ENCODE results near the gene PGAM1.

Gene PGAM1

GRCh38 chr10:97393034-97393573, 32.9 kb upstream of the PGAM1 start:
- H3K27ac ChIP-seq = no peak overlapping the region
- DNase-seq = no peak
- no peak for TF ChIP-seq CTCF (IDR thresholded peaks at IDR 0.05; ENCODE audit: low read depth, low read length)
- H3K27me3 ChIP-seq (ENCODE audit: insufficient read depth, low read depth, severe bottlenecking) = no peaks in the 10 kb centered on the region
- no peak overlapping the region for H3K4me3 ChIP-seq (ENCODE audit: low read depth, low read length)
- H3K9me3 ChIP-seq (ENCODE audit: severe bottlenecking) = no peaks in the 10 kb centered on the region
- H3K36me3 ChIP-seq = peaks cover 60% of the 10 kb centered on the region

GRCh38 chr10:97396056-97396455, 29.9 kb upstream of the PGAM1 start:
- H3K27me3 ChIP-seq (ENCODE audit: insufficient read depth, low read depth, severe bottlenecking) = no peaks in the 10 kb centered on the region
- no peak overlapping the region for H3K27ac ChIP-seq
- H3K9me3 ChIP-seq (ENCODE audit: severe bottlenecking) = no peaks in the 10 kb centered on the region
- no peak for TF ChIP-seq CTCF (IDR thresholded peaks at IDR 0.05; ENCODE audit: low read depth, low read length)
- H3K36me3 ChIP-seq = peaks cover 43% of the 10 kb centered on the region
- no peak for DNase-seq
- no peak overlapping the region for H3K4me3 ChIP-seq (ENCODE audit: low read depth, low read length)

- no peak for DNase-seq
- no peaks in the 10 kb centered on the region for H3K9me3 ChIP-seq (ENCODE audit: severe bottlenecking)
- peak overlapping the region; percentile 28 for H3K27ac ChIP-seq
- no peaks in the 10 kb centered on the region for H3K27me3 ChIP-seq (ENCODE audit: insufficient read depth, low read depth, severe bottlenecking)
- no peak for TF ChIP-seq CTCF (IDR thresholded peaks at IDR 0.05; ENCODE audit: low read depth, low read length)
- peak overlapping the region; percentile 59 for H3K4me3 ChIP-seq (ENCODE audit: low read depth, low read length)
- H3K36me3 ChIP-seq = peaks cover 27% of the 10 kb centered on the region
Measured at GRCh38 chr10:97399843-97400545, 26.0 kb upstream of the PGAM1 start.

- peak; percentile 90 for DNase-seq
- TF ChIP-seq CTCF (IDR thresholded peaks at IDR 0.05; ENCODE audit: low read depth, low read length) = no peak
- Histone ChIP-seq H3K9me3 (ENCODE audit: severe bottlenecking) (no peaks in the 10 kb centered on the region), H3K4me3 (ENCODE audit: low read depth, low read length) (peak within 1 kb of the TSS; percentile 59), H3K36me3 (peaks cover 25% of the 10 kb centered on the region), H3K27me3 (ENCODE audit: insufficient read depth, low read depth, severe bottlenecking) (no peaks in the 10 kb centered on the region), H3K27ac (peak within 1 kb of the TSS; percentile 28)
Measured at GRCh38 chr10:97400665-97401454, 25.1 kb upstream of the PGAM1 start, which contains the start of gene RRP12. RRP12 (minus strand) TSS chr10:97401340; CDS start chr10:97401231, 109 bp downstream.

- TF ChIP-seq CTCF (IDR thresholded peaks at IDR 0.05; ENCODE audit: low read depth, low read length) = no peak
- Histone ChIP-seq H3K27me3 (ENCODE audit: insufficient read depth, low read depth, severe bottlenecking) (no peaks in the 10 kb centered on the region), H3K36me3 (peaks cover 19% of the 10 kb centered on the region), H3K27ac (peak overlapping the region; percentile 28), H3K4me3 (ENCODE audit: low read depth, low read length) (peak overlapping the region; percentile 59), H3K9me3 (ENCODE audit: severe bottlenecking) (no peaks in the 10 kb centered on the region)
- DNase-seq = no peak
Measured at GRCh38 chr10:97401455-97401919, 24.5 kb upstream of the PGAM1 start.

Data from WERI-Rb-1 (cell line).